Kidney tubule cell (primary cell): ENCODE results near the gene AP1M2.
"Not testable (repeated sequence)": the region's sequence is repeated elsewhere in the genome, so short reads cannot be mapped to it uniquely, and the experiment has no call there.

Experiments used
- DNase-seq: peaks from one replicate; pipeline ENCODE4 v3.0.0-alpha.2; 2018; ENCODE audit warnings: low spot score

AP1M2 gene

GRCh38 chr19:10601999-10602329, 14.9 kb upstream of the AP1M2 start:
- DNase-seq = no peak

- DNase-seq = no peak
Measured at GRCh38 chr19:10600149-10600548, 13.0 kb upstream of the AP1M2 start.

- no peak for DNase-seq
Measured at GRCh38 chr19:10593820-10594637, 6.9 kb upstream of the AP1M2 start.

- DNase-seq = no peak
Measured at GRCh38 chr19:10593148-10593547, 6.0 kb upstream of the AP1M2 start.

GRCh38 chr19:10587839-10588150, 683 bp upstream of the AP1M2 start:
- no peak for DNase-seq

GRCh38 chr19:10586396-10586795, 716 bp downstream of the AP1M2 start:
- DNase-seq = no peak

GRCh38 chr19:10583036-10583776, 3.9 kb downstream of the AP1M2 start:
- DNase-seq = no peak

- no peak for DNase-seq
Measured at GRCh38 chr19:10582091-10582490, 5.0 kb downstream of the AP1M2 start.

- DNase-seq = peak; percentile 90
Measured at GRCh38 chr19:10580979-10581631, 6.0 kb downstream of the AP1M2 start.

GRCh38 chr19:10577951-10578350, 9.2 kb downstream of the AP1M2 start:
- no peak for DNase-seq

GRCh38 chr19:10575011-10575716, 11.9 kb downstream of the AP1M2 start:
- DNase-seq = no peak

GRCh38 chr19:10574462-10574861, 12.7 kb downstream of the AP1M2 start:
- DNase-seq = no peak

- DNase-seq = not testable (repeated sequence)
Measured at GRCh38 chr19:10573793-10574192, 13.3 kb downstream of the AP1M2 start.

GRCh38 chr19:10568826-10569651, 18.1 kb downstream of the AP1M2 start, which contains the start of gene CDKN2D:
Gene CDKN2D (minus strand): TSS chr19:10568979. CDS start chr19:10568653, 326 bp downstream.
- DNase-seq = peak; percentile 100

GRCh38 chr19:10568062-10568825, 18.9 kb downstream of the AP1M2 start:
- DNase-seq = peak; percentile 55

GRCh38 chr19:10567656-10568055, 19.5 kb downstream of the AP1M2 start:
- no peak for DNase-seq

- no peak for DNase-seq
Measured at GRCh38 chr19:10566658-10567410, 20.3 kb downstream of the AP1M2 start.

- DNase-seq = no peak
Measured at GRCh38 chr19:10566408-10566657, 20.8 kb downstream of the AP1M2 start.

- peak; percentile 97 for DNase-seq
Measured at GRCh38 chr19:10565567-10566407, 21.3 kb downstream of the AP1M2 start, which contains the start of gene KRI1. Gene KRI1 (minus strand): TSS chr19:10566010. CDS start chr19:10565999, 11 bp downstream.
